GM12801 (cell line): ENCODE data around the gene CHST10.

Experiments
- TF ChIP-seq, protein P1 (sequence below): IDR thresholded peaks from one replicate; pipeline ENCODE4 v1.5.1; 2011; ENCODE audit warnings: control low read depth; ENCODE audit not compliant: insufficient read length; ENCODE audit errors: extremely low read depth

CHST10 gene

DNA sequence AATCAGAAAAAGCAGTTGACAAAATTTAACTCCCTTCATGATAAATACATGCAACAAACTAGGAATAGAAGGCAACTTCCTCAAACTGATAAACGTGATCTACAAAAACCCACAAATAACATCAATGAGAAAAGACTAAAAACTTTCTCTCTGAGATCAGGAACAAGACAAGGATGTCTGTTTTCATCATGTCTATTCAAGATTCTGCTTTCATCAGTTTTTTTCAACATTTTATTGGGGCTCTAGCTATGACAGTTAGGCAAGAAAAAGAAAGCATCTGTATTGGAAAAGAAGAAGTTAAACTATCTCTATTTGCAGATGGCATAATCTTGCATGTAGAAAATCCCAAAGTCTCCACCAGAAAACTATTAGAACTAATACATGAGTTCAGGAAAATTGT, 12.3 kb upstream of the CHST10 start:
- TF ChIP-seq, protein P1, sequence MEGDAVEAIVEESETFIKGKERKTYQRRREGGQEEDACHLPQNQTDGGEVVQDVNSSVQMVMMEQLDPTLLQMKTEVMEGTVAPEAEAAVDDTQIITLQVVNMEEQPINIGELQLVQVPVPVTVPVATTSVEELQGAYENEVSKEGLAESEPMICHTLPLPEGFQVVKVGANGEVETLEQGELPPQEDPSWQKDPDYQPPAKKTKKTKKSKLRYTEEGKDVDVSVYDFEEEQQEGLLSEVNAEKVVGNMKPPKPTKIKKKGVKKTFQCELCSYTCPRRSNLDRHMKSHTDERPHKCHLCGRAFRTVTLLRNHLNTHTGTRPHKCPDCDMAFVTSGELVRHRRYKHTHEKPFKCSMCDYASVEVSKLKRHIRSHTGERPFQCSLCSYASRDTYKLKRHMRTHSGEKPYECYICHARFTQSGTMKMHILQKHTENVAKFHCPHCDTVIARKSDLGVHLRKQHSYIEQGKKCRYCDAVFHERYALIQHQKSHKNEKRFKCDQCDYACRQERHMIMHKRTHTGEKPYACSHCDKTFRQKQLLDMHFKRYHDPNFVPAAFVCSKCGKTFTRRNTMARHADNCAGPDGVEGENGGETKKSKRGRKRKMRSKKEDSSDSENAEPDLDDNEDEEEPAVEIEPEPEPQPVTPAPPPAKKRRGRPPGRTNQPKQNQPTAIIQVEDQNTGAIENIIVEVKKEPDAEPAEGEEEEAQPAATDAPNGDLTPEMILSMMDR: no peak

DNA sequence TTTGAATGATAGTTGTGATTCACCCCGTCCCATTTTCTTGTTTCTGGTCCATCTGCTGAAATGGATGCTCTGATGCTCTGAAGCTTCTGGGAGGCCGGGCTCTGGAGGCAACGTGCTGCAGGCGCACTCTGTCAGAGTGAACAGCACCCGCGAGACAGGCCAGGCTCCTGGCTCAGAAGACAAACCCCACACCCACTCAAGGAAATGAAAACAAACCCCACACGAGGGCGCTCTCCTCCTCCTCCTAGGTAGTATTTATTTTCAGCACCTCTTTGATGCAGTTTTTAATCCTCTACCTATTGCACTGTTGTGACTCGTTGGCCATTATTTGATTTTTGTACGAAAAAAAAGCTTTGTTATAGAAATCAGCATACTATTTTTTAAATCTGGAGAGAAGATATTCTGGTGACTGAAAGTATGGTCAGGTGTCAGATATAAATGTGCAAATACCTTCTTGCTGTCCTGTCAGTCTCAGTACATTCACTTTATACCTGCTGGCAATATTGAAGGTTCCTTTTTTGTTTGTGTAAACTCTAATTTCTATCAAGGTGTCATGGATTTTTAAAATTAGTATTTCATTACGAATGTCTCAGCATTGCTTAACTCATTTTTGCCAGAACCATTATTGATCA, 10.3 kb upstream of the CHST10 start:
- TF ChIP-seq, protein P1: no peak

DNA sequence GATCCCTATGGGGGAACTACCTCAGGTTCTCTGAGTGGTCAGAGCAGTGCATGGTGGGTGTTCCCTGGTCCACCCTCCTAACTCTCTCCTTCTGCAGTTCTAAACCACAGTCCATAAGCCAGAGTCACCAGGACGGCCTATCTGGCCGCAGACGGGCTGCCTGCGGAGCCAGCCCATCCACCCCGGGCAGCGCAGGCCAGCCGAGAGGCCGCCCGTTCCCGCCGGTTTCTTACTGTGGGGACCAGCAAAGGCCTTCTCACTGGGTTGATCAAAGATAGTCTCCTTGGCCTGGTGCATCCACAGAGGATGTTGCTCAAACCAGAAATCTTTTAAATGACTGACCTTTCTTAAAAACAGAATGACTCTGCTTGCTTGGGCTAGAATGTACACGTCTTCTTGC, 9.6 kb upstream of the CHST10 start:
- TF ChIP-seq, protein P1: no peak

DNA sequence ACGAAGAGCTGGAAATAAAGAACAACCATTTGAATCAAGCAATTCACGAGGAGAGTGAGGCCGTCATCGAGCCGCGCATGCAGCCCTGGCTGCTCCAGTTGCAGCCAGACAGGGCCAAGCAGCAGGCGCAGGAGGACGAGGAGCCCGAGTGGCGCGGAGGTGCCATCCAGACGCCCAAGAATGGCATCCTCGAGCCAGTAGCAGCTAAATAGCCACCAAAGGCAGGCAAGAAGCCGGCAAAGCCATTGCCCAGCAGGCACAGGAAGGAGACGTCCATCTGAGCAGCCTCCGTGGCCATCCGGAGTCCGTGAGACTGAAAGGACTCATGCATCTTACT, 8.9 kb upstream of the CHST10 start:
- TF ChIP-seq, protein P1: no peak

DNA sequence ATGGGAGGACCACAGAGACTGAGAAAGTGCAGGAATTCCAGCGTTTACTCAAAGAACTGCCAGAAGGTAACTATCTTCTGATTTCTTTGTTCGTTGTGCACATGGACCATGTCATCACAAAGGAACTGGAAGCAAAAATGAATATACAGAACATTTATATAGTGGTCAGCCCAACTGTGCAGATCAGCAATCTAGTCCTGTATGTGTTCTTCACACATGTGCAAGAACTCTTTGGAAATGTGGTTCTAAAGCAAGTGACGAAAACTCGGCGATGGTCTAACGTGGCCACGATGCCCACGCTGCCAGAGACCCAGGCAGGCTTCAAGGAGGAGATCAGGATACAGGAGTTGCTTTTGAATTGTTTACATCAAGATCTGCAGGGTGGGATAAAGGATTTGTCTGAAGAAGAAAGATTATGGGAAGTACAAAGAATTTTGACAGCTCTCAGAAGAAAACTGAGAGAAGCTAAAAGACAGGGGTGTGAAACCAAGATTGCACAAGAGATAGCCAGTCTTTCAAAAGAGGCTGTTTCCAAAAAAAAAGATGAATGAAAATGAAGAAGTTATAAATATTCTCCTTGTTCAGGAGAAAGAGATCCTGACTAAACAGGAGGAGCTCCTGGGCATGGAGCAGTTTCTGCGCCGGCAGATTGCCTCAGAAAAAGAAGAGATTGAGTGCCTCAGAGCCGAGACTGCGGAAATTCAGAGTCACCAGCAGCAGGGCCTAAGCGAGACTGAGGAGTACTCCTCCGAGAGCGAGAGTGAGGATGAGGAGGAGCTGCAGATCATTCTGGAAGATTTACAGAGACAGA, 8.3 kb upstream of the CHST10 start:
- TF ChIP-seq, protein P1: no peak

DNA sequence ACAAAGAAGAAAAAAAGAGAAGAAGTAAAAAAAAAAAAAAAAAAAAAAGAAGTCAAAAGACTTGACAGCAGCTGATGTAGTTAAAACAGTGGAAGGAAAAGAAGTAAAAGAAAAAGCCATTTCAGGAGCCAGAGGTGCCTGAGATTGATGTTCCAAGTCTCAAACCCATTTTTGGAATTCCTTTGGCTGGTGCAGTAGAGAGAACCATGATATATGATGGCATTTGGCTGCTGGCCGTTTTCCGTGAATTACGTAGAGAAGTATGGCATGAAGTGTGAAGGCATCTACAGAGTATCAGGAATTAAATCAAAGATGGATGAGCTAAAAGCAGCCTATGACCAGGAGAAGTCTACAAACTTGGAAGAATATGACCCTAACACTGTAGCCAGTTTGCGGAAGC, 7.6 kb upstream of the CHST10 start:
- TF ChIP-seq, protein P1: no peak

DNA sequence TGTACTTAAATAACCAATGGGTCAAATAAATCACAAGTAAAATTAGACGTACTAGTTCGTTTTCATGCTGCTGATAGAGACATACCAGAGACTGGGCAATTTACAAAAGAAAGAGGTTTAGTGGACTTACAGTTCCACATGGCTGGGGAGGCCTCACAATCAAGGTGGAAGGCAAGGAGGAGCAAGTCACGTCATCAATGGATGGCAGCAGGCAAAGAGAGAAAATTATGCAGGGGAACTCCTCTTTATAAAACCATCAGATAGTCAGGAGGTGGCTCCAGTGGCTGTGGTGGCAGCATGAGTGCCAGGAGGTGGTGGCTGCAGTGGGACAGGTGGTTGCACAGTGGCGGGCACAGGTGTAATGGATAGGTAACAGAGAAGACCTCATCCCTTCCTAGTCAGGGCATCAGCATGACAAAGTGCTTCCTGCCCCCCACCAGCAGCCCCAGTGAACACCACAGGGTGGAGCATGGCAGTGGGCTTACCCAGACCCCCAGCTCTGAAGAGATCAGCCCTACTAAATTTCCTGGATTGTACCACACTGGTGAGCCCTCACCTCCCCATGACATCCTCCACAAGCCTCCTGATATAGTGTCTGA, 6.9 kb upstream of the CHST10 start:
- TF ChIP-seq, protein P1: no peak
